ENCODE results near the gene TUBB2B. TPM values are rescaled to one million over a fixed set of nuclear protein-coding genes. Genes with fewer than 3 reads are reported as not detected.
A peak's percentile ranks its signal among the peaks of the same experiment; 100 is the strongest.

TUBB2B gene
- total RNA-seq, 4 donors from 2014 or later, result 9.2 to 19.3 (median 13.2) TPM

DNA sequence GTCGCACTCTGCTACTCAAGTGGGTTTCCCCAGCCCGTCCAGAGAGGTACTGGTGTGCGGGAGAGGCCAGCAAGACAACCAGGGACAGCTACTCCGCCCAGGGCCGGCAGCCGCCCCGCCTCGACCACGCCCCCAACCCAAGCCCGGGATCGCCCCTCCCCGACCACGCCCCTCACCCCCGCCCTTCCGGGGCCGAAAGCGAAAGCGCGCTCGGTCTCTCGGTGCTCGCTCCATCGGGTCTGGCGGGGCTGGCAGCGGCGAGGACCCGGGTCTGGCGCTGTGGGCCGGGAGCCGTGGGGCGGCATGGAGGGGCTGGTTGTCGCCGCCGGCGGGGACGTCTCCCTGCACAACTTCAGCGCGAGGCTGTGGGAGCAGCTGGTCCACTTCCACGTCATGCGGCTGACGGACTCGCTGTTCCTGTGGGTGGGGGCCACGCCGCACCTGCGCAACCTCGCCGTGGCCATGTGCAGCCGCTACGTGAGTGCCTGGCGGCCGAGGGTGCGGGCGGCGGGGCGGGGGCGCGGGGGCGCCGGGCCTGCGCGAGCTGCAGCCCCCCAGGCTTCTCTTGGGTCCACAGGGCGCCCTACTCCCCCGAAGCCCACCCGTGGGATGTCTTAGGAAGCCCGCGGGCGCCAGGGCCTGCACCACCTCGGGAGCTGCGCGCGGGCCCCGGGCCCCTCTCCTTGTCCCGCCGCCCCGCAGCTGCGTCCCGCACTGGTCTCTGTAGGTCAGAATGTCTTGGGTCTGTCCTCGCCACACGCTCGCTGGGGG lies 31.5 kb upstream of the TUBB2B start, which contains the start of gene PSMG4:
Gene PSMG4, plus strand, starts transcription at position 228 of the 771 bp plus-strand sequence. Its CDS starts 76 bp downstream, at position 304.
- Histone ChIP-seq H3K27ac (peak within 1 kb of the TSS; percentile 82), H3K27me3 (no peaks in the 10 kb centered on the region), H3K36me3 (peaks cover 5% of the 10 kb centered on the region), H3K4me1 (peaks cover 38% of the 10 kb centered on the region), H3K9me3 (no peaks in the 10 kb centered on the region), H3K4me3 (peak within 1 kb of the TSS; percentile 96)
- TF ChIP-seq EP300 (IDR thresholded peaks at IDR 0.05) (no peak), POLR2A (IDR thresholded peaks at IDR 0.05) (no peak), POLR2AphosphoS5 (IDR thresholded peaks at IDR 0.05) (peak in 1 of 3 donors; percentile 86)
- TF ChIP-seq, protein P1, sequence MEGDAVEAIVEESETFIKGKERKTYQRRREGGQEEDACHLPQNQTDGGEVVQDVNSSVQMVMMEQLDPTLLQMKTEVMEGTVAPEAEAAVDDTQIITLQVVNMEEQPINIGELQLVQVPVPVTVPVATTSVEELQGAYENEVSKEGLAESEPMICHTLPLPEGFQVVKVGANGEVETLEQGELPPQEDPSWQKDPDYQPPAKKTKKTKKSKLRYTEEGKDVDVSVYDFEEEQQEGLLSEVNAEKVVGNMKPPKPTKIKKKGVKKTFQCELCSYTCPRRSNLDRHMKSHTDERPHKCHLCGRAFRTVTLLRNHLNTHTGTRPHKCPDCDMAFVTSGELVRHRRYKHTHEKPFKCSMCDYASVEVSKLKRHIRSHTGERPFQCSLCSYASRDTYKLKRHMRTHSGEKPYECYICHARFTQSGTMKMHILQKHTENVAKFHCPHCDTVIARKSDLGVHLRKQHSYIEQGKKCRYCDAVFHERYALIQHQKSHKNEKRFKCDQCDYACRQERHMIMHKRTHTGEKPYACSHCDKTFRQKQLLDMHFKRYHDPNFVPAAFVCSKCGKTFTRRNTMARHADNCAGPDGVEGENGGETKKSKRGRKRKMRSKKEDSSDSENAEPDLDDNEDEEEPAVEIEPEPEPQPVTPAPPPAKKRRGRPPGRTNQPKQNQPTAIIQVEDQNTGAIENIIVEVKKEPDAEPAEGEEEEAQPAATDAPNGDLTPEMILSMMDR (IDR thresholded peaks at IDR 0.05), result no peak
- peak; percentile 97 for DNase-seq (ENCODE audit: low spot score in 2 of 2)
- 4% methylated on average over 5 of the region's 80 CpGs for WGBS

DNA sequence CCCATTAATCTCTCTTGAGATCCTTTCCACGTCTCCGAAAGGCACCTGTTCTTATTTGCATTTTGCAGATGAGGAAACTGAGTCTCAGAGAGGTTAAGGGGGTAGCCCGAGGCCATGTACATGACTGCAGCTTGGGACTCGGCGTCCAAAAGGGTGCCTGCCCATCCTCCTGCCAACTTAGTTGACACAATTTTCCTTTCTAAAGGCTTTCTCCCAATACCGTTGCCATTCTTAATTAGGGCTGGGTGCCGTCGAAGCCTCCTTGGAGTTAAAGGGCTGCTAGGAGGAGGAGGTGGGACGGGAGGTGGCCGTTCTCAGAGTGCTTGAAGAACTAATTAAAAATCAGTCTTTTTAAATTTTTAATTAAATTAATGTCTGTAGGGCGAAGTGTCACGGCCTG lies 30.7 kb upstream of the TUBB2B start:
- H3K27ac ChIP-seq, result peak overlapping the region; percentile 82
- H3K27me3 ChIP-seq, result no peaks in the 10 kb centered on the region
- 54% methylated on average over 12 of the region's 12 CpGs for WGBS
- DNase-seq (ENCODE audit: low spot score in 2 of 2), result no peak
- no peaks in the 10 kb centered on the region for H3K36me3 ChIP-seq
- no peak for TF ChIP-seq POLR2A (IDR thresholded peaks at IDR 0.05)
- no peak for TF ChIP-seq EP300 (IDR thresholded peaks at IDR 0.05)
- no peak for TF ChIP-seq POLR2AphosphoS5 (IDR thresholded peaks at IDR 0.05)
- H3K9me3 ChIP-seq, result no peaks in the 10 kb centered on the region
- H3K4me3 ChIP-seq, result peak overlapping the region; percentile 96
- peaks cover 38% of the 10 kb centered on the region for H3K4me1 ChIP-seq

DNA sequence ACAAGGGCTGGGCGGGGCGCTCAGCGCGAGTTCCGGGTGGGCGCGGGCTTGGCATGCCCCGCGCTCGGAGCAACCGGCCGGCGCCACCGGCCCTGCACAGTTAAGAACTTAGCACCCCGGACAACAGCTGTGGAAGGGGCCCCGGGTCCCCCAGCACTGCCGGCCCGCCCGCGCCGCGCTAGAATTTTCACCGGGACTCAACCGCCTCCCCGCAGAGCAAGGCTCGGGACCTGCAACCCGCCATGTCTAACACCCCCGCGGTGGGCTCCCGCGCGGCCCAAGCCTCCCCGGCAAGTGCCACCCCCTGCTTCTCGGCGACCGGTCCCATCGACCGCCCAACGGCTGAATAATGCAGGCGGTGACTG lies 26.1 kb upstream of the TUBB2B start:
- TF ChIP-seq EP300 (IDR thresholded peaks at IDR 0.05) (no peak), POLR2A (IDR thresholded peaks at IDR 0.05) (no peak), POLR2AphosphoS5 (IDR thresholded peaks at IDR 0.05) (no peak)
- TF ChIP-seq, protein P1 (IDR thresholded peaks at IDR 0.05), result no peak
- H3K4me1 ChIP-seq, result peaks cover 25% of the 10 kb centered on the region
- no peaks in the 10 kb centered on the region for H3K36me3 ChIP-seq
- H3K27ac ChIP-seq, result no peak overlapping the region
- H3K9me3 ChIP-seq, result no peaks in the 10 kb centered on the region
- no peaks in the 10 kb centered on the region for H3K27me3 ChIP-seq
- WGBS, result 95% methylated on average over 24 of the region's 40 CpGs
- DNase-seq (ENCODE audit: low spot score in 2 of 2), result no peak
- H3K4me3 ChIP-seq, result no peak overlapping the region

- H3K27me3 ChIP-seq, result no peaks in the 10 kb centered on the region
- no peaks in the 10 kb centered on the region for H3K36me3 ChIP-seq
- no peaks in the 10 kb centered on the region for H3K9me3 ChIP-seq
- no peak overlapping the region for H3K4me3 ChIP-seq
- TF ChIP-seq, protein P1 (IDR thresholded peaks at IDR 0.05), result no peak
- TF ChIP-seq POLR2A (IDR thresholded peaks at IDR 0.05), result no peak
- TF ChIP-seq EP300 (IDR thresholded peaks at IDR 0.05), result no peak
- no peak for TF ChIP-seq POLR2AphosphoS5 (IDR thresholded peaks at IDR 0.05)
- no peak overlapping the region for H3K27ac ChIP-seq
- WGBS, result 92% methylated on average over 17 of the region's 22 CpGs
- H3K4me1 ChIP-seq, result peaks cover 25% of the 10 kb centered on the region
- no peak for DNase-seq (ENCODE audit: low spot score in 2 of 2)
Measured at GRCh38 chr6:3252861-3253596, 25.6 kb upstream of the TUBB2B start.

- TF ChIP-seq EP300 (IDR thresholded peaks at IDR 0.05), result no peak
- TF ChIP-seq, protein P1 (IDR thresholded peaks at IDR 0.05), result no peak
- TF ChIP-seq POLR2AphosphoS5 (IDR thresholded peaks at IDR 0.05), result no peak
- TF ChIP-seq POLR2A (IDR thresholded peaks at IDR 0.05), result no peak
- 79% methylated on average over 10 of the region's 10 CpGs for WGBS
- Histone ChIP-seq H3K4me3 (no peak overlapping the region), H3K4me1 (peaks cover 31% of the 10 kb centered on the region), H3K27ac (no peak overlapping the region), H3K27me3 (no peaks in the 10 kb centered on the region), H3K9me3 (no peaks in the 10 kb centered on the region), H3K36me3 (no peaks in the 10 kb centered on the region)
- DNase-seq (ENCODE audit: low spot score in 2 of 2), result no peak
Measured at GRCh38 chr6:3252369-3252768, 24.9 kb upstream of the TUBB2B start.

Measured in suprapubic skin (tissue), 4 donors.